Memory B cell (primary cell): ENCODE measurements around the gene LOXHD1.

ENCODE experiments used
- ATAC-seq: fragments of 150-1000 bp; cut with Tn5 transposase; 2 replicates; pipeline ENCODE4 v1.10.0; 2021; ENCODE audit warnings: low read depth, mild to moderate bottlenecking, moderate library complexity
- DNase-seq, 2 donors: peaks; one replicate each; pipeline ENCODE4 v3.0.0; 2022; ENCODE audit warnings: low spot score in 2 of 2
- H3K27ac Mint-ChIP-seq: one replicate; pipeline ENCODE4 v1.8.0; 2022; ENCODE audit warnings: mild to moderate bottlenecking, moderate library complexity, mixed read lengths
- H3K27me3 Mint-ChIP-seq: one replicate; pipeline ENCODE4 v1.8.0; 2022; ENCODE audit warnings: mixed read lengths
- H3K36me3 Mint-ChIP-seq: one replicate; pipeline ENCODE4 v1.8.0; 2022; ENCODE audit warnings: mild to moderate bottlenecking, mixed read lengths
- H3K4me1 Mint-ChIP-seq: one replicate; pipeline ENCODE4 v1.8.0; 2022; ENCODE audit warnings: mixed read lengths
- H3K4me3 Mint-ChIP-seq: one replicate; pipeline ENCODE4 v1.8.0; 2022; ENCODE audit warnings: mild to moderate bottlenecking, moderate library complexity, mixed read lengths
- H3K9me3 Mint-ChIP-seq: one replicate; pipeline ENCODE4 v1.8.0; 2022; ENCODE audit warnings: mixed read lengths

LOXHD1 gene

GRCh38 chr18:46550609-46551008 is 106.4 kb downstream of the LOXHD1 start:
- Mint-ChIP-seq H3K4me3 (no peak overlapping the region), H3K4me1 (no peaks in the 10 kb centered on the region), H3K27ac (no peak overlapping the region), H3K36me3 (no peaks in the 10 kb centered on the region), H3K9me3 (peaks cover 5% of the 10 kb centered on the region), H3K27me3 (peaks cover 13% of the 10 kb centered on the region)
- DNase-seq (no peak), ATAC-seq (no peak)

GRCh38 chr18:46547520-46547919 is 109.5 kb downstream of the LOXHD1 start:
- no peaks in the 10 kb centered on the region for H3K36me3 Mint-ChIP-seq
- DNase-seq (no peak), ATAC-seq (no peak)
- H3K27me3 Mint-ChIP-seq: peaks cover 10% of the 10 kb centered on the region
- no peak overlapping the region for H3K4me3 Mint-ChIP-seq
- no peak overlapping the region for H3K27ac Mint-ChIP-seq
- H3K4me1 Mint-ChIP-seq: no peaks in the 10 kb centered on the region
- peaks cover 5% of the 10 kb centered on the region for H3K9me3 Mint-ChIP-seq

GRCh38 chr18:46546111-46546640 is 110.8 kb downstream of the LOXHD1 start:
- Mint-ChIP-seq H3K4me1 (no peaks in the 10 kb centered on the region), H3K27ac (no peak overlapping the region), H3K4me3 (no peak overlapping the region), H3K9me3 (peaks cover 5% of the 10 kb centered on the region), H3K27me3 (peaks cover 10% of the 10 kb centered on the region), H3K36me3 (no peaks in the 10 kb centered on the region)
- DNase-seq: no peak
- ATAC-seq: no peak

- DNase-seq: no peak
- peaks cover 5% of the 10 kb centered on the region for H3K9me3 Mint-ChIP-seq
- no peak overlapping the region for H3K4me3 Mint-ChIP-seq
- H3K27ac Mint-ChIP-seq: no peak overlapping the region
- no peak for ATAC-seq
- no peaks in the 10 kb centered on the region for H3K4me1 Mint-ChIP-seq
- no peaks in the 10 kb centered on the region for H3K36me3 Mint-ChIP-seq
- peaks cover 13% of the 10 kb centered on the region for H3K27me3 Mint-ChIP-seq
Observed at GRCh38 chr18:46542545-46542944, 114.5 kb downstream of the LOXHD1 start.

DNA sequence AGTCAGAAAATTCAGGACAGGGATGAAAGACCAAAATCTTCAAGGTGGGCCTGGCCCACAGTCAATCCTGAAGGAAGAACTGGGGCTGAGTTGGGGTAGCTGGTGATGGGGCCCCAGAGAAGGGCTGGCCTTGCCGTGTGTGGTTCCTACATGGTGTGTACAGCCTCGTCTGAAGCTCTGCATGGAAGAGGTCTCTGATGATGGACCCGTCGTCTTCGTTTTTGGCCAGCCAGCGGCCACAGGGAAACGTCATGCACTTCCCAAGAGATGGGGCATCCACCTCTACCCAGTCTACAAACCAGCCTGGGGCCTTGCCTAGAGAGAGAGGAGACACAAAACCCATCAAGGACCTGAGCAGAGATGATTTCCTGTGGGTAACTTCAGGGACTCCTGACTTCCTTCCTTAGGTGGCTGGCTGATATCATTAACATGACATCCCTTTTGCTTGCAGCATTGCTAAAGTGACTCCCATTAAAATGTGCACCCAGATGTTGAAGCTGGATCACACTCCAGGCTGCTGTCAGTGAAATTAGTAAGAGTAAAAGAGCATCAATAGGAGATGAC is 115.3 kb downstream of the LOXHD1 start:
- H3K9me3 Mint-ChIP-seq: peaks cover 5% of the 10 kb centered on the region
- no peaks in the 10 kb centered on the region for H3K4me1 Mint-ChIP-seq
- ATAC-seq (no peak), DNase-seq (no peak)
- H3K4me3 Mint-ChIP-seq: no peak overlapping the region
- no peaks in the 10 kb centered on the region for H3K36me3 Mint-ChIP-seq
- peaks cover 13% of the 10 kb centered on the region for H3K27me3 Mint-ChIP-seq
- no peak overlapping the region for H3K27ac Mint-ChIP-seq

DNA sequence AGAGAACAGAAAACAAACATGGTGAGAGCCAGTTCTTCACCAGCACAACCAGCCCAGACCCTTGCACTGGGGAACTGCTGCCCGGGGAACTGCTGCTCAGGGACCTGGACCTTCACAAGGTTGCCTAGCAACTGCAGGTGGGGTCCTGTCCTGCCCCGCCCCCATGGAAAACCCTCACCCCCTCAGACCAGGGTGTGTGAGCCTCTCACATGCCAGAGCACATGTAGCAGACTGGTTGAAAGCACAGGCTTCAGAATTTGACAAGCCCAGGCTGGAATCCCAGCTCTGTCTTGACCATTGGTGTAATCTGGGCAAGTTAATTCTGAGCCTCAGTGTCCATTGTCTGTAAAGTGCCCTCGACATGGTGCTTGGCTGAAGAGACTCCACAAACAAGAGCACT is 118.6 kb downstream of the LOXHD1 start:
- no peaks in the 10 kb centered on the region for H3K36me3 Mint-ChIP-seq
- no peak overlapping the region for H3K4me3 Mint-ChIP-seq
- no peaks in the 10 kb centered on the region for H3K4me1 Mint-ChIP-seq
- H3K9me3 Mint-ChIP-seq: peaks cover 2% of the 10 kb centered on the region
- DNase-seq (no peak), ATAC-seq (no peak)
- H3K27me3 Mint-ChIP-seq: peaks cover 8% of the 10 kb centered on the region
- no peak overlapping the region for H3K27ac Mint-ChIP-seq

GRCh38 chr18:46536215-46536874 is 120.7 kb downstream of the LOXHD1 start:
- Mint-ChIP-seq H3K27me3 (peaks cover 8% of the 10 kb centered on the region), H3K4me3 (no peak overlapping the region), H3K27ac (no peak overlapping the region), H3K9me3 (peaks cover 2% of the 10 kb centered on the region), H3K36me3 (no peaks in the 10 kb centered on the region), H3K4me1 (no peaks in the 10 kb centered on the region)
- DNase-seq (no peak), ATAC-seq (no peak)

DNA sequence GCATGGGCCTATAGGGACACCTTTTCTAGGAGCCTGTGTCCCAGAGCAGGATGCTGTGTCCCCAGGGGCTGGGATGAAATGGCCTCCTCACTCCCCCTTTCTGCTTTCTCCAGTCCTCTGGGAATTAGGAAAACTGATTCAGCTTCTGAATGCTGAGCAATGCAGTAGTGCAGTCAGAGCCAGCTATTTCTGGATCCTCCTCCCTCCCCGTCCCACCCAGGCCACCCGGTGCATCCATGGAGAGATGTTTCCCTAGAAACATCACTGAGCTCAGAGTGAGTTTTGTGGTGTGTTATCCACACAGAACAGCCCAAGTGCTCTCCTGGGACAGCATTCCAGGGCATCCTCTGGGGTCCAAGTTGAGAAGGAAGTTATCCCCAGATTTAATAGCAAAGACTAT is 125.5 kb downstream of the LOXHD1 start:
- Mint-ChIP-seq H3K4me3 (no peak overlapping the region), H3K4me1 (no peaks in the 10 kb centered on the region), H3K27ac (no peak overlapping the region), H3K36me3 (no peaks in the 10 kb centered on the region), H3K9me3 (peaks cover 2% of the 10 kb centered on the region), H3K27me3 (peaks cover 3% of the 10 kb centered on the region)
- ATAC-seq (no peak), DNase-seq (no peak)

DNA sequence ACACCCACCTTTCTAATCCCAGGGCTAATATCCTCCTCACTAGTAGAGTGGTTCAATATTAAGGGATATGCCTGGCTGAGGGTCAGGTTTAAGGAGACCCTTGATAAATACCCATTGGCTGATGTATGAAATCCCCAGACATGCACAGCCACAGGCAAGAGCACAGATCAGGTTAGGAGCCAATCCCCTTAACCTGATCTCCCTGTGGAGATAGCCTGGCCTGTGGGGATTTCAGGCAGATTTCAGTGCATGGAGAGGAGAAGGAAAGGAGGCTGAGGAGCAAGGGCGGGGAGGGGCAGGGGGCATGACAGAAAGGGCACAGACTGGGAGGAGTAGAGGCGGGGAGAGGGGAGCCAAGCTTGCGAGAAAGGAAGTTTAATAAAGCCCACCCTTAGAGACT is 129.0 kb downstream of the LOXHD1 start:
- no peak for ATAC-seq
- peaks cover 6% of the 10 kb centered on the region for H3K27me3 Mint-ChIP-seq
- no peak for DNase-seq
- no peak overlapping the region for H3K4me3 Mint-ChIP-seq
- H3K36me3 Mint-ChIP-seq: no peaks in the 10 kb centered on the region
- no peaks in the 10 kb centered on the region for H3K9me3 Mint-ChIP-seq
- H3K27ac Mint-ChIP-seq: no peak overlapping the region
- H3K4me1 Mint-ChIP-seq: no peaks in the 10 kb centered on the region

- no peak for ATAC-seq
- peaks cover 6% of the 10 kb centered on the region for H3K27me3 Mint-ChIP-seq
- H3K4me3 Mint-ChIP-seq: no peak overlapping the region
- H3K9me3 Mint-ChIP-seq: peaks cover 4% of the 10 kb centered on the region
- no peaks in the 10 kb centered on the region for H3K36me3 Mint-ChIP-seq
- DNase-seq: no peak
- no peak overlapping the region for H3K27ac Mint-ChIP-seq
- no peaks in the 10 kb centered on the region for H3K4me1 Mint-ChIP-seq
Observed at GRCh38 chr18:46519870-46520269, 137.2 kb downstream of the LOXHD1 start.

GRCh38 chr18:46518438-46518837 is 138.6 kb downstream of the LOXHD1 start:
- ATAC-seq (no peak), DNase-seq (no peak)
- Mint-ChIP-seq H3K9me3 (peaks cover 4% of the 10 kb centered on the region), H3K27ac (no peak overlapping the region), H3K27me3 (peaks cover 6% of the 10 kb centered on the region), H3K4me3 (no peak overlapping the region), H3K4me1 (no peaks in the 10 kb centered on the region), H3K36me3 (no peaks in the 10 kb centered on the region)

GRCh38 chr18:46516555-46516954 is 140.5 kb downstream of the LOXHD1 start:
- Mint-ChIP-seq H3K36me3 (no peaks in the 10 kb centered on the region), H3K27me3 (peaks cover 10% of the 10 kb centered on the region), H3K27ac (no peak overlapping the region), H3K4me1 (no peaks in the 10 kb centered on the region), H3K9me3 (peaks cover 10% of the 10 kb centered on the region), H3K4me3 (no peak overlapping the region)
- no peak for DNase-seq
- ATAC-seq: no peak

DNA sequence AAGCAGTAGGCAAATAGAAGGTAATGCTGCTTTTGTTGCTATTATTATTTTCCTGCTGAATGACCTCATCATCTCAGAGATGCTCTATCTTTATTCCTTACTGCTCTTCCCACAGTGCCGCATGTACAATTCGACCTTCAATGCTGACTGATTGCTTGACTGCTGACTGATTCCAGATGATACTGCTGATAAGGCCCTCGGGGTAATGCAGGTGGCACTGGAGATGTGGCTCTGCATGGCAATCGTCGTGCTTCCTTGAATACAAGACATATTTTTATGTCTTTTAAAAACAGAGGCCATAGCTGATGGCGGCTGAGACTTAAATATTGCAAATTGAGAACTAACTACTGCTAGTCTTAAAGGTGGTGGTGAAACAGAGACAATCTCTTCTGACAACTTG is 146.6 kb downstream of the LOXHD1 start:
- H3K4me3 Mint-ChIP-seq: no peak overlapping the region
- H3K36me3 Mint-ChIP-seq: no peaks in the 10 kb centered on the region
- H3K4me1 Mint-ChIP-seq: no peaks in the 10 kb centered on the region
- ATAC-seq: no peak
- H3K27me3 Mint-ChIP-seq: peaks cover 5% of the 10 kb centered on the region
- no peak for DNase-seq
- H3K27ac Mint-ChIP-seq: no peak overlapping the region
- peaks cover 6% of the 10 kb centered on the region for H3K9me3 Mint-ChIP-seq

GRCh38 chr18:46509530-46509929 is 147.5 kb downstream of the LOXHD1 start:
- peaks cover 5% of the 10 kb centered on the region for H3K27me3 Mint-ChIP-seq
- no peak overlapping the region for H3K4me3 Mint-ChIP-seq
- H3K9me3 Mint-ChIP-seq: peaks cover 6% of the 10 kb centered on the region
- H3K4me1 Mint-ChIP-seq: no peaks in the 10 kb centered on the region
- no peaks in the 10 kb centered on the region for H3K36me3 Mint-ChIP-seq
- no peak overlapping the region for H3K27ac Mint-ChIP-seq
- no peak for DNase-seq
- no peak for ATAC-seq
